Coronary artery (tissue), 2 donors: ENCODE data around the gene DDX11.
"Not testable (repeated sequence)": the region's sequence is repeated elsewhere in the genome, so short reads cannot be mapped to it uniquely, and the experiment has no call there.

ENCODE experiments used
- DNase-seq: peaks from one replicate; pipeline ENCODE4 v3.0.0-alpha.2; 2017; ENCODE audit warnings: low spot score
- H3K27ac ChIP-seq, 2 donors: fragments of 200-600 bp; sonication (generic); one replicate each; pipeline ENCODE4 v1.5.1; 2016 to 2019
- H3K4me3 ChIP-seq: fragments of 200-600 bp; sonication (generic); 2 replicates; pipeline ENCODE4 v1.5.1; 2016; ENCODE audit warnings: mild to moderate bottlenecking, moderate library complexity
- TF ChIP-seq, protein P1 (sequence below): fragments of 200-600 bp; sonication (generic); IDR thresholded peaks from one replicate; pipeline ENCODE4 v1.5.1; 2019; ENCODE audit warnings: antibody characterized with exemption

The DDX11 gene

DNA sequence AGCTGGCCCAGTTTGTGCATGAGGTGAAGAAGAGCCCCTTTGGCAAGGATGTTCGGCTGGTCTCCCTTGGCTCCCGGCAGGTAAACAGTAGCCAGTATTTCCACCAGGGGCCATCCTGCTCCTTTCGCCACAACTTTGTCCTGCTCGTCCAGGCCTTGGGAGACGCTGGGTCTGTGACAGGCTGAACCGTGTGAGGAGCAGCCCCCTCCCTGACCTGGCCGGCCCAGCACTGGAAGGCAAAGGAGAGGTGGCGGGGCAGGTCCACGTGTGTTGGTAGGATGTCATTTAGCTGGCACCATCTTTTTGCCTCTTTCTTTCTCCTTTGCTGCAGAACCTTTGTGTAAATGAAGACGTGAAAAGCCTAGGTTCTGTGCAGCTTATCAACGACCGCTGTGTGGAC is 15.4 kb downstream of the DDX11 start:
- TF ChIP-seq, protein P1, sequence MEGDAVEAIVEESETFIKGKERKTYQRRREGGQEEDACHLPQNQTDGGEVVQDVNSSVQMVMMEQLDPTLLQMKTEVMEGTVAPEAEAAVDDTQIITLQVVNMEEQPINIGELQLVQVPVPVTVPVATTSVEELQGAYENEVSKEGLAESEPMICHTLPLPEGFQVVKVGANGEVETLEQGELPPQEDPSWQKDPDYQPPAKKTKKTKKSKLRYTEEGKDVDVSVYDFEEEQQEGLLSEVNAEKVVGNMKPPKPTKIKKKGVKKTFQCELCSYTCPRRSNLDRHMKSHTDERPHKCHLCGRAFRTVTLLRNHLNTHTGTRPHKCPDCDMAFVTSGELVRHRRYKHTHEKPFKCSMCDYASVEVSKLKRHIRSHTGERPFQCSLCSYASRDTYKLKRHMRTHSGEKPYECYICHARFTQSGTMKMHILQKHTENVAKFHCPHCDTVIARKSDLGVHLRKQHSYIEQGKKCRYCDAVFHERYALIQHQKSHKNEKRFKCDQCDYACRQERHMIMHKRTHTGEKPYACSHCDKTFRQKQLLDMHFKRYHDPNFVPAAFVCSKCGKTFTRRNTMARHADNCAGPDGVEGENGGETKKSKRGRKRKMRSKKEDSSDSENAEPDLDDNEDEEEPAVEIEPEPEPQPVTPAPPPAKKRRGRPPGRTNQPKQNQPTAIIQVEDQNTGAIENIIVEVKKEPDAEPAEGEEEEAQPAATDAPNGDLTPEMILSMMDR: no peak
- no peak for DNase-seq

DNA sequence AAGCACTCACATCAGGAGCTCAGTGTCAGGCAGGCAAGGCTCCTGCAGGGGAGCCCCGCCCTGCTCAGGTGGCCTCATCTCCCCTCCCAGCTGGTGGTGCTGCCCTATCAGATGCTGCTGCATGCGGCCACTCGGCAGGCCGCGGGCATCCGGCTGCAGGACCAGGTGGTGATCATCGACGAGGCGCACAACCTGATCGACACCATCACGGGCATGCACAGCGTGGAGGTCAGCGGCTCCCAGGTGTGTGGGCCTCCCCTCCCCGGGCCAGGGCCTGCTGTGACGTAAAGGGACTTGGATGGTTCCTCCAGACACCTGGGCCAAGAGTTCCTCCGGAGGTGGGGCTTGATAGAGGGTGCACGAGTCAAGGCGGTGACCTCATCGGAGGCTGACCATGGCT is 18.0 kb downstream of the DDX11 start:
- not testable (repeated sequence) for H3K27ac ChIP-seq, DNase-seq, H3K4me3 ChIP-seq

More for the DNA sequence above, 15.4 kb downstream of the DDX11 start:
- H3K27ac ChIP-seq: no peak overlapping the region
- H3K4me3 ChIP-seq: no peak overlapping the region

DNA sequence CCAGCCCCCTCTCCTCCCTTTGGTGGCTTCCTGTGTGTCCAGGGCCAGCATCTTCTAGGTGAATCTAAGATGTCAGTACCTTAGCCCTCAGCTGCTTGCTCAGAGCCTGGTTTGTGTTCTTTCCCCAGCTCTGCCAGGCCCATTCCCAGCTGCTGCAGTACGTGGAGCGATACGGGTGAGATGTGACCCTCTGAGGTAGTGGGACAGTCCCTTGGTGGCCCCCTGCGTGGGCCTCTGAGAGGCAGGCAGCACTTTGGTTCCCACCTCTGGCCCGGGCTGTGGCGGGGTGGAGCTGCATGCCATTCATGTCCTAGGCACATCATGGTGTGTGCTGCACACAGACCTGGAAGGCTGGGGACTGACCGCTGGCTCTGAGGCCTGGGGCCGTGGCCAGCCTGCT is 19.1 kb downstream of the DDX11 start:
- DNase-seq, H3K27ac ChIP-seq, H3K4me3 ChIP-seq: not testable (repeated sequence)

DNA sequence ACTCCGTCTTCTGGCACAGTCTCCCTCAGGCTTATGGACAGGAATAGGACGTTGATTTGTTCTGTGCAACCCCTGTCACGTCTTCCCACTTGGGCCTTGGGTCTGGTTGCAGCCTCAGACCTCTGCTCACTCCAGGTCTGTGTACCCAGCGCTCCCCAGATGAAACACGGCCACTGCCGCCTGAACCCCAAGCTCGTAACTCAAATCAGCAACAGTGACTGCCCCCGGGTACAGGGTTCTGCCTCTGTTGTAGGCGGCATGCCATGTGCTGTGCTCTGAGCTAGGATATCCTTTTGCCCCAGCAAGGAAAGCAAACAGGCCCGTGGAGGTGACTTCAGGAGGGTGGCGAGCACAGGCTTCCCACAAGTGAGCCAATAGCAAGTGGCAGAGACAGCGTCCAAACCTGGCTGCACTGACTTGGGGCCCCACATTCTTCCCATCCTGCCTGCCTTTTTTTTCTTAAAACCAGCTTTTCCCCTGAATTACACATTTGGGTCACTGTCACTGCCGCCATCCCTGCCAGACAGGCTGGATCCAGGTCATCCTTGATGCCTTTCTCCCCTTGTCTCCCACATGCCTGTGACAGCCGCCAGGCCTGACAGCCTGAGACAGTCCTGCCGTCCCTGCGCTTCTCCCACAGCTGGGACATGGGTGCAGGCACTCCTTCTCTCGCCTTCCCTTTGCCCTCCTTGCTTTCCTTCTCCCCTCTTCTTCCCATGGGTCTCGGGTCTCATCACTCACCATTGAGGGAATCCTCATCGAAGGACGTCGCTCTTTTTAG is 21.6 kb downstream of the DDX11 start:
- DNase-seq, H3K27ac ChIP-seq, H3K4me3 ChIP-seq: not testable (repeated sequence)

DNA sequence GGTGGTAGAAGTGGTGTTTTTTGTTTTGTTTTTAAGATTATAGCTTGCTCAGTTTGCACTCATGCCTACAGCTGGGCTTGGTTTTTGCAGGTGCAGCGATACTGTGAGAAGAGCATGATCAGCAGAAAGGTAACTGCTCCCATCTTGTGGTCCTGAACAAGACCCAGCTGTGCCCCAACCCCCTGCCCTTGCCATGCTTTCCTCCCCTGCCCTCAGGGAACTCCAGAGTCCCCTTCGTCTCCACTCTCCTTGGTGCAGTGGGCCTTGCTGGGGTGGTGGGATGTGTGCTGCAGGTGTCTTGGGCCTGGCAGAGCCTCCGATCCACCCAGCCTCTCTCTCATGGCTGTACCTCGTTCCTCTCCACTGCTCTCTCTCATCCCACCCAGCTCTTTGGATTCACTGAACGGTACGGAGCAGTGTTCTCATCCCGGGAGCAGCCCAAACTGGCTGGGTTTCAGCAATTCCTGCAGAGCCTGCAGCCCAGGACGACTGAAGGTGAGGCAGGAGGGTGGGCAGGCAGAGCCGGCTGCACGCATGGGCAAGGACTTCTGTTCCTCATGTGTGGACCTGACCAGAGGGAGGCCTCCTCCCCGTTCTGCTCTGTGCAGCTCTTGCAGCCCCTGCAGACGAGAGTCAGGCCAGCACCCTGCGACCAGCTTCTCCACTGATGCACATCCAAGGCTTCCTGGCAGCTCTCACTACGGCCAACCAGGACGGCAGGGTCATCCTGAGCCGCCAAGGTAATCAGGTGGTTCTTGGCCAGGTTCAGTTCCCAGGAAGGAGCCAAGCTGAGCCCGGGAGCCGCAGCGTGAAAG is 22.8 kb downstream of the DDX11 start:
- H3K27ac ChIP-seq, H3K4me3 ChIP-seq, DNase-seq: not testable (repeated sequence)

DNA sequence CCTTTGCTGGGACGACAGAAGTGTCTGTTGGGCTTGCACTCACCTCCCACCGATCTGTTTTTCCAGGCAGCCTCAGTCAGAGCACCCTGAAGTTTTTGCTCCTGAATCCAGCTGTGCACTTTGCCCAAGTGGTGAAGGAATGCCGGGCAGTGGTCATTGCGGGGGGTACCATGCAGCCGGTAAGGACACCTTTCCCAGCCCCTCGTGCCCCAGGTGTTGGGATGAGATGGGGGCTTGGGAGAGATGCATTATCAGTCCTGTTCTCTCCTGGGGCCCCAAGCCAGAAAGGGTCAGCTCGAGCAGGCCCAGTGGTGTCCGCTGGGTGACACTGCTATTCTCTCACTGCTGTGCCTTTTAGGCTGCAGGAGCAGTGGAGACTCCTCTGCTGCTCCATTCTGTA is 24.2 kb downstream of the DDX11 start:
- DNase-seq, H3K27ac ChIP-seq, H3K4me3 ChIP-seq: not testable (repeated sequence)

DNA sequence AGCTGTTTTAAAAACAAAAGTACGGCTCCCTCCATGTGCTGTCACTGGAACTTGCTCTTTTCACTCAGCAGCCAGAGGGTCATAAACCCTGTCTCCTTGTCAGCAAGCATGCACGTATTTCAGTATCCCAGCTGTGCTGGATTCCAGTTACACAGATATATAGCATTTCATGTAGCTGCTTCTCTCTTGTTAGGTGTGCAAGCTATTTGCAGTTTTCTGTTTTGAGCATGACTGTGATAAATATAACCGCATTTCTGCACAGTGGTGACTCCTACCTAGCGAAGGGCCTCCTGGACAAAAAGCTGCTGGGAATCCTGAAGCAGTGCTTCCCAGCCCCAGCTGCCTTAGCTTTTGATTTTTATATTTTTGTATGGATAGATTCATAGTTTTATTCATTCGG is 24.7 kb downstream of the DDX11 start:
- not testable (repeated sequence) for H3K4me3 ChIP-seq, DNase-seq, H3K27ac ChIP-seq

DNA sequence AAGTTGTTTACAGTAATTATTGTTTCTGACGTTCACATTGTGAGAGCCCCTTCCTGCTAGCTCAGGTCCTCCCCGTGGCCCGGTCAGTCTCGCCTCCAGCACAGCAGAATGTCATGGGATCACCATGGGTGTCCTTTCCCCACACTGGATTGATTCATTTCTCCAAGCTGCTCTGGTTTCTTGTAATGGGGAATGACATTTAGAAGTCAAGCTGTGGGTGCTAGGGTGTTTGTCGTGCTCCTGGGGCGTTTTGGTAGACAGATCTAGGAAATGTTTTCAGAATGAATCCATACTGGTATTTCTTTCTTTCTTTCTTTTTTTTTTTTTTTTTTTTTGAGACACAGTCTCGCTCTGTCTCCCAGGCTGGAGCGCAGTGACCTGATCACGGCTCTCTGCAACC is 25.1 kb downstream of the DDX11 start:
- H3K27ac ChIP-seq, DNase-seq, H3K4me3 ChIP-seq: not testable (repeated sequence)

DNA sequence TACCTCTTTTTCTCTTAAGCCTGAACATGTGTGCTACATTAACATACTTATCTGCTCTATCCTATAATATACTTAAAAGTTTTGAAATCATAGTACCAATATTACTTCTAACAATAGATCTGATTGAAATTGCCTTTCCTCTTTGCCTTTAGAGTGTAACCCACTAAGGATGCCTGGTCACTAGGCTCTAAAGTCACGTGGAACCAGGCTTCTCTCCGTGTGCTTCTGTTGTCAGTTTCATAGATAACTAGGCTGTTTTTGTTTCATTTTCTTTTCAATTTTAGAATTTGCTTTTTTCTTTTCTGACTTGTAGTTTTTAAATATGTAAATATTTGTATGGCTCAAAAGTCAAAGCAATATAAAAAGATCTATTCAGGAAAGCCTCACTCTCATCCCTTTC is 25.8 kb downstream of the DDX11 start:
- not testable (repeated sequence) for DNase-seq, H3K4me3 ChIP-seq, H3K27ac ChIP-seq

DNA sequence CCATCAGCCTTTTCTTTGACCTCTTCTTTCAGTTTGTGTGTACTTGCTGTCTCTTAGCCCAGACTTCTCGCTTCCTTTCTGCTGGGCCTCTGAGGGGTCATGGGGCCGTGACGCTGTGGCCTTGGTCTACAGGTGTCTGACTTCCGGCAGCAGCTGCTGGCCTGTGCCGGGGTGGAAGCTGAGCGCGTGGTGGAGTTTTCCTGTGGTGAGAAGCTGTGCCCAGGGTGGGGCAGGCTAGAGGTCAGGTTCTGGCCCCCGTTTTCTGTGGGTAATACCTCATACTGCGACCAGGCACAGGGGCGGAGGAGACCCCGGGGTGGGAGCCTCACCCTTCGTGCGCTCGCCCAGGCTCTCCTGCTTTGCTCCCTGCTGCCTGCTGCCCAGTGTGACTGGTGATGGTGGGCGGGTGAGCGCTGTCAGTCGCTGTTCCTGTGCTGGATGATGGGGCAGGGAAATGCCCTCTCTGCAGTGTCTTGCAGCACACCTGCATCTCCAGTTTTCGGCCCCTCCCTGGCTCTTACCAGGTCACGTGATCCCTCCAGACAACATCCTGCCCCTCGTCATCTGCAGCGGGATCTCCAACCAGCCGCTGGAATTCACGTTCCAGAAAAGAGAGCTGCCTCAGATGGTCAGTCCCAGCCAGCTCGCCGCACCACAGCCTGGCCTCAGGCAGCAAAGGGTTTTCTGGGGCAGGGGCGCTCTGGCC is 27.0 kb downstream of the DDX11 start:
- H3K27ac ChIP-seq, H3K4me3 ChIP-seq: not testable (repeated sequence)
- DNase-seq: peak; percentile 35

DNA sequence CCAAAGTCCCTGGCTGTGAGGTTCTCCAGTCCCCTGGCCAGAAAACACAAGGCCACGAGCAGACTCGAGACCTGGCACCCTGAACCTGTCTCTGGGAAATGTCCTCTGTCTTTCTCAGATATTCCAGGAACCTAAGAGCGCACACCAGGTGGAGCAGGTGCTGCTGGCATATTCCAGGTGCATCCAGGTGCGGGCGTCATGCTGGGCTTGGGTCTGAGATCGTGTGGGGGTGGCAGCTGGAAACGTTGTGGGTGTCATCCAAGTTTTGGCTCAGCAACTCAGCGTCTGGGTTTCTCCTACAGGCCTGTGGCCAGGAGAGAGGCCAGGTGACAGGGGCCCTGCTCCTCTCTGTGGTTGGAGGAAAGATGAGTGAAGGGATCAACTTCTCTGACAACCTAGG is 28.5 kb downstream of the DDX11 start:
- not testable (repeated sequence) for H3K27ac ChIP-seq, H3K4me3 ChIP-seq
- DNase-seq: peak; percentile 40

DNA sequence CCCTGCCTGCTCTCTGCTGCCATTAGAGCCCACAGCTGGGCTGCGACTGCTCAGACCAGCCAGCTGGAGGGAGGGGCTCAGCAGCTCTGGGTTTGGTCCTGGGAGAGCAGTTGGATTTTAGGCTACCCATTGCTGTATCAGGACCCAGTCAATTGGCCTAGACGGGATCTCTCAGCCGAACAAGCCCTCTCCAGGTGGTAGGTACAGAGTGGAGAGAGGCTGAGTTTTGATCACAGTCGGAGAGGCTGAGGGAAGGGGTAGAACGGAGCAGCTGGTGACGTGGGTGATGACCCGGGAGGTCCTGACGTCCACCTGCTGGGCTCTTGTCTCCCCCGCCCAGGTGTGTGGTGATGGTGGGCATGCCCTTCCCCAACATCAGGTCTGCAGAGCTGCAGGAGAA is 28.9 kb downstream of the DDX11 start:
- H3K4me3 ChIP-seq, H3K27ac ChIP-seq, DNase-seq: not testable (repeated sequence)

DNA sequence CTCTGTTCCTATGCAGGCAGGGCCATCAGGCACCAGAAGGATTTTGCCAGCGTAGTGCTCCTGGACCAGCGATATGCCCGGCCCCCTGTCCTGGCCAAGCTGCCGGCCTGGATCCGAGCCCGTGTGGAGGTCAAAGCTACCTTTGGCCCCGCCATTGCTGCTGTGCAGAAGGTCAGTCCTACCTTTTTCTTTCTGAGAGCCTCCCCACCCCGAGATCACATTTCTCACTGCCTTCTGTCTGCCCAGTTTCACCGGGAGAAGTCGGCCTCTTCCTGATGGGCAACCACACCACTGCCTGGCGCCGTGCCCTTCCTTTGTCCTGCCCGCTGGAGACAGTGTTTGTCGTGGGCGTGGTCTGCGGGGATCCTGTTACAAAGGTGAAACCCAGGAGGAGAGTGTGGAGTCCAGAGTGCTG is 29.9 kb downstream of the DDX11 start:
- not testable (repeated sequence) for H3K4me3 ChIP-seq, DNase-seq, H3K27ac ChIP-seq

DNA sequence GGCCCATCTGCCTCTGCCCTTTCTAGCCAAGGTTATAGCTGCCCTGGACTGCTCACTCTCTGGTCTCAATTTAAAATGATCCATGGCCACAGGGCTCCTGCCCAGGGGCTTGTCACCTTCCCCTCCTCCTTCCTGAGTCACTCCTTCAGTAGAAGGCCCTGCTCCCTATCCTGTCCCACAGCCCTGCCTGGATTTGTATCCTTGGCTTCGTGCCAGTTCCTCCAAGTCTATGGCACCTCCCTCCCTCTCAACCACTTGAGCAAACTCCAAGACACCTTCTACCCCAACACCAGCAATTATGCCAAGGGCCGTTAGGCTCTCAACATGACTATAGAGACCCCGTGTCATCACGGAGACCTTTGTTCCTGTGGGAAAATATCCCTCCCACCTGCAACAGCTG is 30.6 kb downstream of the DDX11 start:
- H3K4me3 ChIP-seq, H3K27ac ChIP-seq, DNase-seq: not testable (repeated sequence)

DNA sequence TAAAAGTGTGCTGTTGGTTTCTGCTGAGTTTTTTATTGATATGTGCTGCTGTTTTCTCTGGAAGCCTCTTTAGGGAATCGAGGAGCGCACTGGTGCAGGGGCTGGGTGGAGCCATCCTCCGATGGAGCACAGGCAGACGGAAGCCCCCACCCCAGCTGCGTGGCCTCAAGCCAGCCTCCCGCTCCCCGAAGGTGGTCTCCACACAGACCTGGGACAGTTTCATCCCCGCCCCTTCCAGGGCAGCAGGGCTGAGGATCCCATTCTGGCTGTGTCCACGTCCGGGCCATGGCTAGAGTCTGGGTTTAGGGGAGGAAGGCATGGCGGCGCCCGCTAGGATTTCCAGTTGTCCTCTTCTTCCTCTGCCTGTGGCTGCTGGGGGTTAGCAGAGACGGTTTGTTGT is 31.1 kb downstream of the DDX11 start:
- not testable (repeated sequence) for H3K4me3 ChIP-seq, H3K27ac ChIP-seq, DNase-seq
